ENCODE data around the gene ELMOD3. TPM values are rescaled to one million over a fixed set of nuclear protein-coding genes. Genes with fewer than 3 reads are reported as not detected.
A peak's percentile ranks its signal among the peaks of the same experiment; 100 is the strongest.

Gene ELMOD3
- total and polyA plus RNA-seq, 2 of the 8 experiments (the other 6 are each of a cell fraction or from before 2014, with no cell fraction given), result 8.5 to 10.2 TPM

GRCh38 chr2:85308201-85308600 is 46.4 kb upstream of the ELMOD3 start:
- Histone ChIP-seq H3K9ac (replicated peaks in 1 of 4; ENCODE audit: extremely low read depth in 1 of 4, low read depth in 3 of 4, low read length in 3 of 4) (no peak overlapping the region), H3K79me1 (ENCODE audit: low read depth, low read length) (peaks cover 3% of the 10 kb centered on the region; the same call in 1 of the 2 replicates), H3K23me2 (ENCODE audit: low read depth, low read length) (no peaks in the 10 kb centered on the region), H3K23ac (ENCODE audit: insufficient read length) (no peak overlapping the region), H4K5ac (ENCODE audit: insufficient read length, low read depth, low read length) (no peak overlapping the region), H3K14ac (ENCODE audit: insufficient read length) (no peak overlapping the region), H3K56ac (replicated peaks; ENCODE audit: insufficient read length, low read depth, low read length) (no peak overlapping the region), H3K27ac (ENCODE audit: low read depth, low read length) (no peak overlapping the region), H3K9me3 (ENCODE audit: insufficient read depth in 2 of 2, low read depth in 1 of 2, low read length in 1 of 2) (no peaks in the 10 kb centered on the region), H3K4me1 (replicated peaks in 1 of 4; ENCODE audit: control insufficient read depth in 3 of 4, insufficient read depth in 4 of 4, low read length in 3 of 4) (peaks cover 0 to 8% (median 2%) of the 10 kb centered on the region in 4 experiments; a peak in 5 of 7 replicates), H4K91ac (replicated peaks; ENCODE audit: insufficient read length, low read length) (no peak overlapping the region), H3K4ac (replicated peaks; ENCODE audit: insufficient read length, low read depth, low read length) (no peak overlapping the region), H3K18ac (ENCODE audit: extremely low read depth, low read length) (no peak overlapping the region), H2AK5ac (ENCODE audit: low read depth, low read length) (no peak overlapping the region), H2BK120ac (replicated peaks; ENCODE audit: low read depth, low read length) (no peak overlapping the region), H2AFZ (ENCODE audit: low read length) (no peak overlapping the region), H4K8ac (ENCODE audit: extremely low read depth, insufficient read depth, low read length) (no peak overlapping the region), H3K4me3 (ENCODE audit: extremely low read depth in 1 of 4, insufficient read depth in 2 of 4, low read depth in 3 of 4, low read length in 4 of 4) (no peak overlapping the region), H2BK15ac (ENCODE audit: low read length) (no peak overlapping the region), H3K79me2 (ENCODE audit: control insufficient read depth in 1 of 2, insufficient read depth in 2 of 2, low read length in 2 of 2) (no peaks in the 10 kb centered on the region), H3K36me3 (ENCODE audit: control insufficient read depth in 2 of 4, insufficient read depth in 4 of 4, low read length in 3 of 4) (peaks cover 23 to 66% (median 43%) of the 10 kb centered on the region in 4 experiments), H3K27me3 (replicated peaks in 1 of 4; ENCODE audit: control insufficient read depth in 3 of 4, extremely low read depth in 1 of 4, insufficient read depth in 3 of 4, low read length in 3 of 4) (no peaks in the 10 kb centered on the region), H2BK12ac (ENCODE audit: low read depth, low read length) (no peak overlapping the region), H2BK20ac (ENCODE audit: low read length) (no peak overlapping the region), H4K20me1 (replicated peaks in 1 of 2; ENCODE audit: control insufficient read depth in 1 of 2, insufficient read depth in 2 of 2, low read length in 2 of 2) (peaks cover 1 to 7% of the 10 kb centered on the region in 2 experiments), H2BK5ac (ENCODE audit: low read depth, low read length) (no peak overlapping the region), H3K4me2 (ENCODE audit: insufficient read depth in 1 of 2, low read depth in 2 of 2, low read length in 2 of 2) (no peak overlapping the region)
- DNase-seq (ENCODE audit: low read depth in 1 of 2, low spot score in 2 of 2) (no peak), FAIRE-seq (no peak)
- ChIA-PET CTCF (ENCODE audit: partially characterized antibody) (interaction anchor here (1.6 to 3.4 kb wide), 3 partner anchors 8 to 242 kb away, joined by 7 to 25 read pairs (median 18); no protein-coding TSS in a partner anchor), POLR2A (ENCODE audit: partially characterized antibody) (interaction anchor here (1.0 to 2.8 kb wide), 2 partner anchors 12 to 175 kb away, joined by 8 to 12 read pairs; partner anchors contain the start of gene TCF7L1)
- 55% methylated on average over 4 of the region's 6 CpGs; no CpG with 5 or more reads in 1 of the 2 experiments for WGBS, 2 experiments (ENCODE audit: extremely low coverage in 1 of 2, insufficient coverage in 1 of 2, insufficient read length in 1 of 2, insufficient replicate concordance in 2 of 2, low coverage in 1 of 2, low lambda C conversion rate in 2 of 2, missing lambda C conversion rate in 1 of 2)
- TF ChIP-seq SIX5 (IDR thresholded peaks at IDR 0.05; ENCODE audit: low read depth, low read length), result no peak
- no peak for TF ChIP-seq RXRA (IDR thresholded peaks at IDR 0.05; ENCODE audit: insufficient read depth, low read depth, low read length)
- TF ChIP-seq E2F6 (IDR thresholded peaks at IDR 0.05), result no peak
- peak; percentile 63; the same call in 1 of the 2 replicates for TF ChIP-seq EGR1 (IDR thresholded peaks at IDR 0.05; ENCODE audit: borderline replicate concordance, low read depth, low read length)

Data from H1 (cell line).